Upper lobe of left lung (tissue), 4 donors: ENCODE data around the gene ZNF710.

Source experiments
- CTCF ChIP-seq, 6 experiments: fragments of 450-650 bp in 4 of 6; fragments of 200-600 bp in 2 of 6; sonication (generic) in 2 of 6; IDR thresholded peaks; one replicate each; pipeline ENCODE4 v1.5.1; 2016 to 2019; ENCODE audit warnings: antibody characterized with exemption in 6 of 6
- POLR2A ChIP-seq, 4 donors: fragments of 450-650 bp; IDR thresholded peaks; one replicate each; pipeline ENCODE4 v1.5.1; 2016 to 2017; ENCODE audit warnings: antibody characterized with exemption in 4 of 4, mild to moderate bottlenecking in 2 of 4
- POLR2AphosphoS5 ChIP-seq, 2 donors: sonication (generic); formaldehyde crosslinking; IDR thresholded peaks; one replicate each; pipeline ENCODE4 v1.5.1; 2017; ENCODE audit warnings: antibody characterized with exemption in 2 of 2

GRCh38 chr15:90043530-90044010, 42.4 kb downstream of the ZNF710 start:
- TF ChIP-seq CTCF (IDR thresholded peaks at IDR 0.05) (no peak), POLR2AphosphoS5 (IDR thresholded peaks at IDR 0.05) (no peak), POLR2A (IDR thresholded peaks at IDR 0.05) (no peak)
